HepG2 (cell line): Measurements from ENCODE around the gene PLA2G4D. TPM values are rescaled to one million over a fixed set of nuclear protein-coding genes. Genes with fewer than 3 reads are reported as not detected.

Experiments
- ATAC-seq: fragments of 200-7000 bp; cut with Tn5 transposase; 3 replicates; pipeline ENCODE4 v1.9.1; 2020; ENCODE audit warnings: mild to moderate bottlenecking, moderate library complexity
- BruUV-seq: library from RNA; stranded (reverse); fragments of 400-500 nt; replicated peaks from 2 replicates; lab custom pipeline; 2021; lab: Mats Ljungman, UMichigan
- CTCF ChIA-PET: fragments of 300-600 bp; formaldehyde crosslinking; extraction: SDS; loops from one replicate; lab custom pipeline; 2021; ENCODE audit warnings: low total read pairs, inconsistent platforms, low intra/inter-chr PET ratio; lab: Yijun Ruan, JAX
- POLR2A ChIA-PET: fragments of 350-600 bp; sonication (Branson Sonifier 250); formaldehyde crosslinking; loops from one replicate; lab custom pipeline; 2020; ENCODE audit warnings: antibody characterized with exemption, inconsistent platforms; lab: Yijun Ruan, JAX
- DNase-seq: peaks from one replicate; pipeline ENCODE4 v3.0.0-alpha.2; 2015; ENCODE audit warnings: low spot score
- FAIRE-seq: peaks from 3 replicates; lab custom pipeline; 2011; peaks lifted over from hg19 to GRCh38; lab: Jason Lieb, UNC
- H2AFZ ChIP-seq: one replicate; pipeline ENCODE4 v1.6.1; 2011; ENCODE audit warnings: low read length, inconsistent platforms
- H3K27ac ChIP-seq: fragments of 300-600 bp; 3 replicates; pipeline ENCODE4 v1.8.0; 2011; ENCODE audit warnings: mixed run types, mild to moderate bottlenecking, mixed read lengths, low read length, inconsistent platforms; ENCODE audit not compliant: insufficient read depth; ENCODE audit errors: extremely low read length
- H3K27me3 ChIP-seq, 2 experiments: fragments of 200-600 bp in 1 of 2; 2 replicates in 1 of 2; 3 replicates in 1 of 2; pipeline versions ENCODE4 v1.6.0 to v1.8.0; 2011; ENCODE audit warnings: low read length in 2 of 2, mild to moderate bottlenecking in 2 of 2, moderate library complexity in 2 of 2, inconsistent platforms in 1 of 2; ENCODE audit not compliant: insufficient read depth in 2 of 2, control insufficient read depth in 1 of 2
- H3K36me3 ChIP-seq, 2 experiments: fragments of 200-600 bp in 1 of 2; replicated peaks in 1 of 2; 2 replicates in 1 of 2; 3 replicates in 1 of 2; pipeline versions ENCODE4 v1.5.1 to v1.8.0; 2011; ENCODE audit warnings: low read length in 2 of 2, inconsistent platforms in 1 of 2; ENCODE audit not compliant: insufficient read depth in 2 of 2, control insufficient read depth in 1 of 2
- H3K4me1 ChIP-seq: 2 replicates; pipeline ENCODE4 v1.5.1; 2012; ENCODE audit warnings: low read length, inconsistent platforms; ENCODE audit not compliant: insufficient read depth
- H3K4me2 ChIP-seq: 2 replicates; pipeline ENCODE4 v1.6.0; 2011; ENCODE audit warnings: low read depth, low read length, inconsistent platforms
- H3K4me3 ChIP-seq, 3 experiments: fragments of 200-600 bp in 1 of 3; sonication (generic), shearing (Covaris generic) in 1 of 3; replicated peaks in 1 of 3; 2 replicates each; pipeline ENCODE4 v1.5.1; 2011 to 2016; ENCODE audit warnings: low read length in 3 of 3, inconsistent platforms in 2 of 3, low read depth in 2 of 3, mild to moderate bottlenecking in 2 of 3, control low read depth in 1 of 3, mixed read lengths in 1 of 3; ENCODE audit not compliant: insufficient read depth in 1 of 3
- H3K79me2 ChIP-seq: one replicate; pipeline ENCODE4 v1.6.1; 2011; ENCODE audit warnings: low read length, inconsistent platforms; ENCODE audit not compliant: insufficient read depth
- H3K9ac ChIP-seq: 2 replicates; pipeline ENCODE4 v1.6.0; 2011; ENCODE audit warnings: mild to moderate bottlenecking, low read depth, low read length, inconsistent platforms; ENCODE audit not compliant: insufficient read depth
- H3K9me3 ChIP-seq: 2 replicates; pipeline ENCODE4 v1.5.1; 2012; ENCODE audit warnings: mild to moderate bottlenecking, low read length
- H4K20me1 ChIP-seq: 2 replicates; pipeline ENCODE4 v1.6.0; 2011; ENCODE audit warnings: inconsistent platforms, mild to moderate bottlenecking, low read length, moderate library complexity; ENCODE audit not compliant: insufficient read depth
- ARID3A ChIP-seq: IDR thresholded peaks from 2 replicates; pipeline ENCODE4 v1.6.1; 2012; ENCODE audit warnings: low read depth, low read length, improper control_type of control experiment
- FIP1L1 ChIP-seq: fragments of 200-400 bp; formaldehyde crosslinking; IDR thresholded peaks from 2 replicates; pipeline ENCODE4 v1.6.1; 2018; ENCODE audit warnings: low read depth, mild to moderate bottlenecking, low read length, moderate library complexity, borderline replicate concordance; ENCODE audit not compliant: insufficient read depth
- FOXJ3 ChIP-seq: sonication (generic); formaldehyde crosslinking; IDR thresholded peaks from 2 replicates; pipeline ENCODE4 v1.4.0; 2020; ENCODE audit warnings: missing genetic modification reagents, mild to moderate bottlenecking, borderline replicate concordance
- GPN1 ChIP-seq: sonication (generic); formaldehyde crosslinking; IDR thresholded peaks from 2 replicates; pipeline ENCODE4 v1.5.1; 2020; ENCODE audit warnings: missing genetic modification reagents, borderline replicate concordance
- NFKBIZ ChIP-seq: IDR thresholded peaks from 2 replicates; pipeline ENCODE4 v1.6.1; 2018; ENCODE audit warnings: missing genetic modification reagents, missing compliant biosample characterization
- PHF8 ChIP-seq: sonication (generic); formaldehyde crosslinking; IDR thresholded peaks from 2 replicates; pipeline ENCODE4 v1.5.0; 2020; ENCODE audit warnings: missing genetic modification reagents
- RAD21 ChIP-seq: fragments of 450-650 bp; formaldehyde crosslinking; IDR thresholded peaks from 2 replicates; pipeline ENCODE4 v1.5.0; 2020; ENCODE audit warnings: mild to moderate bottlenecking
- RBM22 ChIP-seq: fragments of 200-400 bp; formaldehyde crosslinking; optimal IDR thresholded peaks from 2 replicates; pipeline ENCODE3; 2017; ENCODE audit warnings: mild to moderate bottlenecking, low read length, moderate library complexity
- RFX5 ChIP-seq: IDR thresholded peaks from 2 replicates; pipeline ENCODE4 v1.6.1; 2011; ENCODE audit warnings: low read depth, low read length, improper control_type of control experiment
- SIN3B ChIP-seq: fragments of 150-350 bp; IDR thresholded peaks from 2 replicates; pipeline ENCODE4 v1.6.1; 2014; ENCODE audit warnings: low read length
- STAG1 ChIP-seq: sonication (generic); formaldehyde crosslinking; IDR thresholded peaks from 2 replicates; pipeline ENCODE4 v1.4.0; 2020; ENCODE audit warnings: missing genetic modification reagents
- TCF7L2 ChIP-seq: IDR thresholded peaks from 2 replicates; pipeline ENCODE4 v1.6.1; 2011; ENCODE audit warnings: mild to moderate bottlenecking, low read depth, low read length, moderate library complexity
- XRCC5 ChIP-seq: fragments of 200-400 bp; formaldehyde crosslinking; optimal IDR thresholded peaks from 2 replicates; pipeline ENCODE3; 2017; ENCODE audit warnings: mild to moderate bottlenecking, low read length
- ZBTB14 ChIP-seq: sonication (generic); formaldehyde crosslinking; IDR thresholded peaks from 2 replicates; pipeline ENCODE4 v1.4.0; 2020; ENCODE audit warnings: missing genetic modification reagents
- ZNF264 ChIP-seq: sonication (generic); formaldehyde crosslinking; IDR thresholded peaks from 2 replicates; pipeline ENCODE4 v1.4.0; 2020; ENCODE audit warnings: missing genetic modification reagents
- ZNF280B ChIP-seq: sonication (generic); formaldehyde crosslinking; IDR thresholded peaks from 2 replicates; pipeline ENCODE4 v1.5.0; 2020; ENCODE audit warnings: missing genetic modification reagents, mild to moderate bottlenecking, borderline replicate concordance
- WGBS: methylation state at CpG from one replicate; pipeline ENCODE4 v1.1.6; 2017; ENCODE audit warnings: low lambda C conversion rate; 5-methylcytosine and 5-hydroxymethylcytosine counted together
- in situ Hi-C: cut with HindIII; loops from 2 replicates; pipeline ENCODE4 v1.10.0; 2017; ENCODE audit warnings: low pct_unique_long_range_greater_than_20kb; ENCODE audit not compliant: extremely low pct_ligation_motif_present
- intact Hi-C: fragments of 100-400 bp; cut with micrococcal nuclease; formaldehyde crosslinking; loops from one replicate; pipeline ENCODE4 v1.10.0; 2022; ENCODE audit not compliant: unreplicated experiment
- polyA plus RNA-seq, 8 experiments: library from polyadenylated mRNA; depleted of rRNA in 3 of 8; stranded (reverse) in 7 of 8; unstranded in 1 of 8; fragments of >200 nt; fragmentation: Illumina TruSeq in 4 of 8; extraction: Trizol in 4 of 8; gene quantifications; 2 replicates each; pipeline versions ENCODE4 v1.2.1 to v1.2.3, GENCODE V29; 2011 to 2016; ENCODE audit warnings: low read depth in 4 of 8, missing spikeins in 1 of 8, mixed read lengths in 1 of 8; ENCODE audit not compliant: insufficient read depth in 1 of 8
- total RNA-seq, 5 experiments: library from RNA; depleted of rRNA; stranded (reverse); fragments of >200 nt; fragmentation: Illumina TruSeq; extraction: Trizol; gene quantifications; 2 replicates each; pipeline ENCODE4 v1.2.3, GENCODE V29; 2016; ENCODE audit warnings: low read depth in 1 of 5
- TF ChIP-seq, protein P1 (sequence below): sonication (generic); formaldehyde crosslinking; IDR thresholded peaks from 2 replicates; pipeline ENCODE4 v1.8.1; 2023; ENCODE audit warnings: missing genetic modification reagents, mild to moderate bottlenecking, borderline replicate concordance
- TF ChIP-seq, protein P2 (sequence below): sonication (generic); formaldehyde crosslinking; IDR thresholded peaks from 2 replicates; pipeline ENCODE4 v1.8.1; 2023; ENCODE audit warnings: mild to moderate bottlenecking, moderate library complexity, missing genetic modification reagents

Gene PLA2G4D
- total and polyA plus RNA-seq, 2 of the 13 experiments (the other 11 are each of a cell fraction or from before 2014, with no cell fraction given): 0.04 to 0.21 TPM

DNA sequence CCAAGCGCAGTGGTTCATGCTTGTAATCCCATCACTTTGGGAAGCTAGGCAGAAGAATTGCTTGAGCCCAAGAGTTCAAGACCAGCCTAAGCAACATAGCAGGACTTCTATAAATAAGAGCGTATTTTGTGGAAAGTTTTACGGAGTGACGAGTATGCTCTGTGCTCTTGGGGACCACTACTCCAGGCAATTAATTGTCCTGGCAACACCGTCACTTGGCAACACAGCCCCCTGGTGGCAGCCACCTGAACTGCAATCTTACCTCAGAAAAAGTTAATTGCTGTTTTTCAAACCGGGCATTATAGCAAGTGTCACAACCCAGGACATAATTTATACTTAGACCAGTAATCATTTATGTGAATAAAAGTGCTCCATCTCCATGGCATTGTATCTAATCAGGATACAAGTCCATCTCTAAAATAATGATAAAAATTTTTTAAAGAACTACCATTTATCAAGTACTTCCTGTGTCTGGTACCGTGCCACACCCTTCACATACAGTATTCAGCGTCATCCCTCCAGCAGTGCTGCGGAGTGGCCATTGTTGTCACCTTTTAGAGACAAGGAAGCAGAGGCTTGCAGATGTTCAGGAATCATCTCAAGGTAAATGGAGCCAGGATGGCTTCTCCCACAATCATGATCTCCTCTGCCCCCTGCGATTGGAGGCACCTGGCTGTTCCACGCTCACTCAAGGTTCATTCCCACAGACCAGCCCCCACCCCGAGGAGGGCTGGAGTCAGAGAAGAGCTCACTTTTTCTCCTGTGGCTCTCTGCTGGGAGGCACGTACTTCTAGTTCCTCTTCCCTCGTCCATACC lies 34.5 kb downstream of the PLA2G4D start:
- peak; percentile 28 for DNase-seq
- in situ Hi-C loops: loop anchor here (5.0 kb wide), 1 partner anchor 73 kb away; no protein-coding TSS in a partner anchor
- intact Hi-C loops: loop anchor here (1.0 kb wide), 1 partner anchor 71 kb away; no protein-coding TSS in a partner anchor
- peak; percentile 50 for FAIRE-seq
- ChIA-PET CTCF (interaction anchor here (4.3 kb wide), 1 partner anchor 71 kb away, joined by 39 read pairs; no protein-coding TSS in a partner anchor), POLR2A (no interaction called here)
- H3K9ac ChIP-seq: no peak overlapping the region
- no peaks in the 10 kb centered on the region for H3K9me3 ChIP-seq
- H3K27me3 ChIP-seq: 0 out of 5 replicates have a peak, but pooled peaks cover 0 to 6% of the 10 kb centered on the region in 2 experiments
- WGBS: 37% methylated on average over 13 of the region's 14 CpGs
- H2AFZ ChIP-seq: no peak overlapping the region
- H3K27ac ChIP-seq: no peak overlapping the region
- BruUV-seq: no TSS peak
- H3K4me3 ChIP-seq: no peak overlapping the region
- peaks cover 69% of the 10 kb centered on the region for H3K4me1 ChIP-seq
- ATAC-seq: no peak
- H3K36me3 ChIP-seq: no peaks in the 10 kb centered on the region
- no peaks in the 10 kb centered on the region for H4K20me1 ChIP-seq
- H3K4me2 ChIP-seq: no peak overlapping the region
- no peaks in the 10 kb centered on the region for H3K79me2 ChIP-seq
- TF ChIP-seq, protein P1, sequence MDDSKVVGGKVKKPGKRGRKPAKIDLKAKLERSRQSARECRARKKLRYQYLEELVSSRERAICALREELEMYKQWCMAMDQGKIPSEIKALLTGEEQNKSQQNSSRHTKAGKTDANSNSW: no peak
- TF ChIP-seq RBM22: peak; percentile 76
- TF ChIP-seq XRCC5: peak; percentile 28
- no peak for TF ChIP-seq SIN3B
- TF ChIP-seq GPN1 (CRISPR knock-in tag): no peak
- 0 out of 2 replicates have a peak, but pooled peaks have one; percentile 23 for TF ChIP-seq ZNF264
- TF ChIP-seq ARID3A: peak; percentile 60; the same call in 1 of the 2 replicates
- peak; percentile 59; the same call in 1 of the 2 replicates for TF ChIP-seq RFX5
- peak; percentile 52 for TF ChIP-seq STAG1
- TF ChIP-seq ZBTB14 (CRISPR knock-in tag): no peak
- 0 out of 2 replicates have a peak, but pooled peaks have one; percentile 21 for TF ChIP-seq FOXJ3
- TF ChIP-seq, protein P2, sequence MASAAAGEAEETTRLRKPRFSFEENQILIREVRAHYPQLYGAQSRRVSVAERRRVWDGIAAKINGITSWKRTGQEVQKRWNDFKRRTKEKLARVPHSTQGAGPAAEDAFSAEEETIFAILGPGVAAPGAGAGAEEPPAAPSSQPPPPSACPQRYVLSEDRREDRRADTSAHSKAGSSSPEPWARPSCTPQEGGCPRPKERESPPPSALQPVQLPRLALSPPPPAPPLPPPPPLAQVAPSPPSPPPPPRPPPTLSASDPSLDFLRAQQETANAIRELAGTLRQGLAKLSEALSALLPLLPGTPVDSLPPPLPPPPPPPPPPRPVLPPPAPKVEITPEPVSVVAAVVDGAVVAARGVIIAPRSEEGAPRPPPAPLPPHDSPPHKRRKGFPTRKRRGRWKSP (CRISPR knock-in tag): no peak
- TF ChIP-seq PHF8 (CRISPR knock-in tag): no peak
- TF ChIP-seq ZNF280B (CRISPR knock-in tag): no peak
- TF ChIP-seq RAD21: peak; percentile 26; the same call in 1 of the 2 replicates
- no peak for TF ChIP-seq NFKBIZ
- no peak for TF ChIP-seq FIP1L1
- TF ChIP-seq TCF7L2: no peak
